GM11168 (cell line): ENCODE data around the gene LAMA3.

Experiments
- in situ Hi-C: fragments of 300-500 bp; cut with MboI; formaldehyde crosslinking; loops from one replicate; pipeline ENCODE4 v1.12.0; 2022; ENCODE audit warnings: low sequenced_read_pairs; ENCODE audit not compliant: unreplicated experiment

The LAMA3 gene

DNA sequence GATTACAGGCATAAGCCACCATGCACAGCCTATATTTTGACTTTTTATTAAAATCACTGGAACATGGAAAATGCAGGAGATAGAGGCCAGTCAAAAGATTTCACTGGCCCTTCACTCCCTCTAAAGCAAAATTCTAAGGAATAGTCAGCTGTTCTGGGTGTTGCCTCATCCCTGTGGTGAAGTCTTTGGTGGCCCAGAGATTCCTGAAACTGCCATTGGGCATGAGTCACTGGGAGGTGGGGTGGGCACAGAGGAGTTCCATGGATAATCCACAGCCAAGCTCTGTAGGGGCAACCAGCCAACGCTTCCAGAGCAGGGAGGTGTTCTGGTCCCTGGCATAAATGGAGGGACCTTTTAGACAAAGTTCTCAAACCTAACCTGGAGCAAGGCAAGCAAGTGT lies 235.6 kb downstream of the LAMA3 start:
- in situ Hi-C loops: loop anchor here (10.0 kb wide), 1 partner anchor 190 kb away; no protein-coding TSS in a partner anchor

- in situ Hi-C loops: loop anchor here (10.0 kb wide), 1 partner anchor 188 kb away; no protein-coding TSS in a partner anchor
These were observed 237.3 kb downstream of the LAMA3 start for GRCh38 chr18:23926571-23926970.

- in situ Hi-C loops: loop anchor here (10.0 kb wide), 1 partner anchor 187 kb away; no protein-coding TSS in a partner anchor
These were observed 238.8 kb downstream of the LAMA3 start for GRCh38 chr18:23927821-23928746.

GRCh38 chr18:23929362-23929930 lies 240.2 kb downstream of the LAMA3 start:
- in situ Hi-C loops: loop anchor here (10.0 kb wide), 1 partner anchor 185 kb away; no protein-coding TSS in a partner anchor

- in situ Hi-C loops: no loop called here
These were observed 240.7 kb downstream of the LAMA3 start for GRCh38 chr18:23930002-23930401.

- in situ Hi-C loops: no loop called here
These were observed 243.3 kb downstream of the LAMA3 start for GRCh38 chr18:23932385-23933067.

DNA sequence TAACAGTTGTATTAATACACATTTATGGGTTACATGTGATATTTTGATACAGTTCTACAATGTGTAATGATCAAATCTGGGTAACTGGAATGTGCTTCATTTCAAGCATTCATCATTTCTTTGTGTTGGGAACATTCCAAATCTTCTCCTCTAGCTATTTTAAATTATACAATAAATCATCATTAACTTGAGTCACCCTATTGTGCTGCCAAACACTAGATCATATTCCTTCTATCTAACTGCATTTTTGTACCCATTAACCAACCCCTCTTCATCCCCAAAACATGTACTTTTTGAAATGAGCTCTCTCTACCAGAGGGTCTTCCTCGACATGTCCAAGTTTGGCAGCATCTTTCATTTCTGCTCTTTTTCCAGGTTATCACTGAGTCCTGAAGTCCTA lies 244.2 kb downstream of the LAMA3 start:
- in situ Hi-C loops: no loop called here

GRCh38 chr18:23934252-23934651 lies 245.0 kb downstream of the LAMA3 start:
- in situ Hi-C loops: no loop called here

DNA sequence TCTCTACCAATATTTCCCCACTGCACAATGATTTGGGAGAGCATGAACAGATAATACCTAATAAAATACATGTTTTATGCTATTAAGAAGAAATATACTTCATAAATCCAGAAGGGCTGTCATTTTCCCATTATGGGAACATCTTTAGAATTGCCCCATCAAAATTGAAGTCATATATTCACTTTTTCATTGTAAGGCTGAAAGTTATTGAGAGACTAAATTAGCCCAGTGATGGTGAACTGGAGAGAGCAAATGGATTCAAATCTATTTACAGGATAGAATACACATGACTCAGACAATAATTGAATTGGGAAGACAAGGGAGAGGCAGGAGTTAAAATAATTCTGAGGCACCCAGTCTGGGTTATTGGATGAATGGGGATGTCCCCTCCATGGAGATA lies 245.6 kb downstream of the LAMA3 start:
- in situ Hi-C loops: no loop called here

GRCh38 chr18:23935804-23936203 lies 246.6 kb downstream of the LAMA3 start:
- in situ Hi-C loops: no loop called here

GRCh38 chr18:23936381-23936958 lies 247.2 kb downstream of the LAMA3 start:
- in situ Hi-C loops: no loop called here

- in situ Hi-C loops: no loop called here
These were observed 248.9 kb downstream of the LAMA3 start for GRCh38 chr18:23938043-23938756.

DNA sequence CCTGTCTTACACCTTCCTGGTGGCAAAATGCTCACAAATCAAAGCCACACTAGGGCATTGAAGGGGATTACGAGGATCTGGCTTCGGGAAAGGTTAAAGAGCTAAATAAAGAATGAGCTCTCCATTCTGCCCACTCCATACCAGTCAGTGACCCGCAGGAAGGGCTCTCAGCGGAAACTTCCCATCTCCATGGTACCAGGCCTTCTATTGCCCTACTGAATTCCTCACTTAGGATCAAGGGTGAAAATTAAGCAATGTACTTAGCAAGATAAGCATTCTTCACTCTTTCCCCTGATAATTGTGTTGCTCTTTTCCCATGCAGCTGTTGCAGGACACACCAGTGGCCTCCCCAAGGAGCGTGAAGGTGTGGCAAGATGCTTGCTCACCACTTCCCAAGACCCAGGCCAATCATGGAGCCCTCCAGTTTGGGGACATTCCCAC lies 249.7 kb downstream of the LAMA3 start:
- in situ Hi-C loops: no loop called here

GRCh38 chr18:23939366-23939765 lies 250.1 kb downstream of the LAMA3 start:
- in situ Hi-C loops: no loop called here

DNA sequence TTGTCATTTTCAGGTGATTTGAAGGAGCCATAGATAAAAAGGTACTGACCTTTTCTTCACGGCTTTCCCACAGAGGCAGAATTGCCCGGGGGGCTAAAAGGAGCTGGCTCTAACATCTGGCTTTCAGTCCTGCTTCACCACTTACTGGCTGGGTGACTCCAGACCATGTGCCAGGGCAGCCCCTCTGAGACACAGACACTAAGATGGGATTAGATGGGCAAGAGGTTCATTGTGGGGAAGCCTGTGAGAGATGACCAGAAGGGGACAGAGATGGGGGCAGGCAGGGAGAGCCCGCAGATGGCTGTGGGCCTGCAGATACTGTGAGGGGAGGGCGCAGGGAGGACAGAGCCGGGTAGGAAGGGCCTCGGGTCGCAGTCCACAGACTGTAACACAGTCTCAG lies 250.6 kb downstream of the LAMA3 start:
- in situ Hi-C loops: no loop called here

DNA sequence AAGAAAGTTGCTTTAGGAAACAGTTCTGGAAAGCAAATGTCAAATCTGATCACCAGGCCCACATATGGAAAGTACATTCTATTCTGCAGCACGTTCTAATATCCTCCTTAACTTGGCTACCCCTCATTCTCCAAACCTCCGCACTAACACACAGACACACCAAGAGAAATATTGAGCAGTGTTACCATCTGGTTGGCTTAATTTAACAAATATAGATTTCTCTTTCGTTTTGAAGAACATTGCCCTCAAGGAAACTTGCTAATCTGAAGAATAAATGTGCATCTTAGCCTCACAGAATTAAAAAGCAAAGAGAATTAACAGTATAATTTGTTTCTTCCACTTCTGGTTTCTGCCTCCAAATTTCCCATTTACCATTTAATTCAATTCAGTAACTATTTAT lies 252.5 kb downstream of the LAMA3 start:
- in situ Hi-C loops: no loop called here

GRCh38 chr18:23943104-23943503 lies 253.9 kb downstream of the LAMA3 start:
- in situ Hi-C loops: no loop called here

DNA sequence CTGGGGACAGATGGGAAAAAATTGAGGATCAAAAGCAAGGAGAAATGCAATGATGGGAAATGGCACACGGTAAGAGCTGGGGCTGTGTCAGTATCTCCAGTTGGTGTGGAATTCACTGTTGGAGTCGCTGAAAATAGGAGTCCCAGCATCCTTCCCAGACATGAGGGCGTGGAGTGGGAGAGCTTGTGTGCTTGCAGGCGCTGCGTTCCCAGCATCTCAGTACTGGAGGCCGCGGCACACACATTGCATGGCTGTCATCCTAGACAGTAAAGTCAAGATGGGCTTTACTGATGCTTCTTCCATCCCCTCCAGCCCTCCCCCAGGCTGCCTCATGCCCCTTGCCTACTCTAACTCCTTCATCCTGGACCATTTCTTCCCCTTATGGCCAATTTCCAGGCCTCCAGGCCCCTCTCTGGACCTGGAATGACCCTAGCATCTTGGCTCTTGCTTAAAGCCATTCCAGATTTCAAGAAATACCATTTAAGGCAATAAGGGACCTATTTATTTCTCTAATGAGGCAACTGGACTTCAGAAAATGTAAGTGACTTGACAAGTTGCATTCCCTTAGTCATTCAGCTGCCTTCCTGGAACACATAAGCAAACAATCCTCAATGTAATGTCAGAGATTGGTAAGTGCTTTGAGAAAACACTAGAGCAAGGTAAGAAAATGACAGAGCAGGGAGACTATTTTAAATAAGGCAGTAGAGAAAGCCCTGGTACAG lies 254.8 kb downstream of the LAMA3 start:
- in situ Hi-C loops: no loop called here

- in situ Hi-C loops: no loop called here
These were observed 256.3 kb downstream of the LAMA3 start for GRCh38 chr18:23945416-23946079.
